Activated T-helper 9 cell treated with anti-CD3 and anti-CD28 coated beads, Interleukin-2, amount 50 U/mL, for 16 hours (primary cell): ENCODE data around the gene STARD7.

ENCODE experiments used
- DNase-seq: peaks from one replicate; pipeline ENCODE4 v3.0.0-alpha.2; 2020; ENCODE audit warnings: low read depth

The STARD7 gene

DNA sequence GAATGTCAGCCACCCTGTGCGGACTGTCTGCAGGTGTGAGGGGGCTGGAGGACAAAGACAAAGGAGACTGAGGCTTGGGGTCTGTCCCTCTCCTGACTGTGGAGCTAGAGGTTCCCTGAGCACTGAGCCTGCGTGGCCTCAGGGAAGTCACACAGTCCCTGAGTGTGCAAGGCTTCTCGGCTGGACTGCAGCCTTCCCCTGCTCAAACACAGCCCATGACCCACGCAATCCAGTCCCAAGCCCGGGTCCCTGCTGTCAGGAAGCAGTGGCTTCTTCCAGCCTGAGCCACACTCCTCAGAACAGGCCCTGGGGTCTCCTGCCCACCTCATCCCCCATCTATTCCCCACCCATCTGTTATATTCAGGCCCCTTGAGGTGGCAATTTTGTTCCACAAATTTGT lies 73.0 kb downstream of the STARD7 start:
- no peak for DNase-seq

GRCh38 chr2:96135171-96135570 lies 73.5 kb downstream of the STARD7 start:
- no peak for DNase-seq
